ENCODE results near the gene CMTM4.
"Not testable (repeated sequence)": the region's sequence is repeated elsewhere in the genome, so short reads cannot be mapped to it uniquely, and the experiment has no call there.

DNA sequence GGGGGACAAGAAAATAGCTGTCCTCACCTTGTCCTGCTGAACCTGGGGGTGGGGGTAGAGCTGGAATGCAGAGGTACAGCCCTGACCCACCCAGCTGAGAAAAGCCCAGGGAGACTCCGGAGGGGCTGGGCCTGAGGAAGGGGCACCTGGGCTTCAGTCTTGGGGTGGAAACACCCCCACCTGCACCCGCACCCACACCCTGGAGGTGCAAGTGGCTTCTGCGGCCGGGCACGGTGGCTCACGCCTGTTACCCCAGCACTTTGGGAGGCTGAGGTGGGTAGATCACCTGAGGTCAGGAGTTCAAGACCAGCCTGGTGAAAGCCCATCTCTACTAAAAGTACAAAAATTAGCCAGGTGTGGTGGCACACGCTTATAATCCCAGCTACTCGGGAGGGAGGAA lies 84.6 kb downstream of the CMTM4 start:
- TF ChIP-seq, protein P1, sequence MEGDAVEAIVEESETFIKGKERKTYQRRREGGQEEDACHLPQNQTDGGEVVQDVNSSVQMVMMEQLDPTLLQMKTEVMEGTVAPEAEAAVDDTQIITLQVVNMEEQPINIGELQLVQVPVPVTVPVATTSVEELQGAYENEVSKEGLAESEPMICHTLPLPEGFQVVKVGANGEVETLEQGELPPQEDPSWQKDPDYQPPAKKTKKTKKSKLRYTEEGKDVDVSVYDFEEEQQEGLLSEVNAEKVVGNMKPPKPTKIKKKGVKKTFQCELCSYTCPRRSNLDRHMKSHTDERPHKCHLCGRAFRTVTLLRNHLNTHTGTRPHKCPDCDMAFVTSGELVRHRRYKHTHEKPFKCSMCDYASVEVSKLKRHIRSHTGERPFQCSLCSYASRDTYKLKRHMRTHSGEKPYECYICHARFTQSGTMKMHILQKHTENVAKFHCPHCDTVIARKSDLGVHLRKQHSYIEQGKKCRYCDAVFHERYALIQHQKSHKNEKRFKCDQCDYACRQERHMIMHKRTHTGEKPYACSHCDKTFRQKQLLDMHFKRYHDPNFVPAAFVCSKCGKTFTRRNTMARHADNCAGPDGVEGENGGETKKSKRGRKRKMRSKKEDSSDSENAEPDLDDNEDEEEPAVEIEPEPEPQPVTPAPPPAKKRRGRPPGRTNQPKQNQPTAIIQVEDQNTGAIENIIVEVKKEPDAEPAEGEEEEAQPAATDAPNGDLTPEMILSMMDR (IDR thresholded peaks at IDR 0.05; ENCODE audit: insufficient read depth, low read length), result not testable (repeated sequence)
- TF ChIP-seq POLR2AphosphoS5, GABPA (IDR thresholded peaks at IDR 0.05; ENCODE audit: low read depth): not testable (repeated sequence)

Measured in HL-60 (cell line).